MG63 (cell line): Measurements from ENCODE around the gene COL25A1. TPM values are rescaled to one million over a fixed set of nuclear protein-coding genes. Genes with fewer than 3 reads are reported as not detected.
"Not testable (repeated sequence)": the region's sequence is repeated elsewhere in the genome, so short reads cannot be mapped to it uniquely, and the experiment has no call there.

Experiments used
- DNase-seq: peaks from one replicate; pipeline ENCODE4 v3.0.0-alpha.2; 2020
- H3K27me3 ChIP-seq: fragments of 250-450 bp; sonication (Bioruptor Pico); 2 replicates; pipeline ENCODE4 v1.5.1; 2020; ENCODE audit warnings: mild to moderate bottlenecking, moderate library complexity
- H3K36me3 ChIP-seq: fragments of 250-450 bp; sonication (Bioruptor Pico); 2 replicates; pipeline ENCODE4 v1.5.1; 2020; ENCODE audit warnings: mild to moderate bottlenecking, moderate library complexity
- H3K4me3 ChIP-seq: fragments of 250-450 bp; sonication (Bioruptor Pico); 2 replicates; pipeline ENCODE4 v1.5.1; 2020; ENCODE audit warnings: mild to moderate bottlenecking, moderate library complexity
- H3K9me3 ChIP-seq: fragments of 250-450 bp; sonication (Bioruptor Pico); 2 replicates; pipeline ENCODE4 v1.5.1; 2020; ENCODE audit warnings: mild to moderate bottlenecking, moderate library complexity
- total RNA-seq: library from RNA; depleted of rRNA; stranded (reverse); fragments of >200 nt; shearing (Covaris generic); gene quantifications from 2 replicates; pipeline ENCODE4 v1.2.3, GENCODE V29; 2014; ENCODE audit warnings: low replicate concordance

Gene COL25A1
- total RNA-seq, 1 experiment from 2014 or later: not detected

DNA sequence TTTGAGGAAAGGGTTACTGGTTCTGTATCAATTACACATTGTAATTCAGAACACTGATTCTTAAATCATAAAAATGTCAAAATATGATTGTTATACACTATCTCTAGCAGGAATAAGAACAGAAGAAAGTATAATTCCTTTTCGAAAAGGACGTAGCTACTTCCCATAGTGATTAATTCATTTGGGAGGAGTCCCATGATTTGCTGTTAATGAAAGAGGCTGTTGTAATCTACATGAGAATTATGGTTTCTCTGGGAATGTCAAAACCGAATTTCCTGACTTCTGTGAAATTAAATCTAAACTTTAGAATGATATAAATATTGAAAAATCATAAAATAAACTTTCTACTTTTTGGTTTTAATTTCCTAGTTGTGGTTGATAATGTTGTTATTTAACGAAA, 348.5 kb downstream of the COL25A1 start:
- no peaks in the 10 kb centered on the region for H3K27me3 ChIP-seq
- H3K4me3 ChIP-seq: no peak overlapping the region
- no peaks in the 10 kb centered on the region for H3K36me3 ChIP-seq
- H3K9me3 ChIP-seq: no peaks in the 10 kb centered on the region
- no peak for DNase-seq

DNA sequence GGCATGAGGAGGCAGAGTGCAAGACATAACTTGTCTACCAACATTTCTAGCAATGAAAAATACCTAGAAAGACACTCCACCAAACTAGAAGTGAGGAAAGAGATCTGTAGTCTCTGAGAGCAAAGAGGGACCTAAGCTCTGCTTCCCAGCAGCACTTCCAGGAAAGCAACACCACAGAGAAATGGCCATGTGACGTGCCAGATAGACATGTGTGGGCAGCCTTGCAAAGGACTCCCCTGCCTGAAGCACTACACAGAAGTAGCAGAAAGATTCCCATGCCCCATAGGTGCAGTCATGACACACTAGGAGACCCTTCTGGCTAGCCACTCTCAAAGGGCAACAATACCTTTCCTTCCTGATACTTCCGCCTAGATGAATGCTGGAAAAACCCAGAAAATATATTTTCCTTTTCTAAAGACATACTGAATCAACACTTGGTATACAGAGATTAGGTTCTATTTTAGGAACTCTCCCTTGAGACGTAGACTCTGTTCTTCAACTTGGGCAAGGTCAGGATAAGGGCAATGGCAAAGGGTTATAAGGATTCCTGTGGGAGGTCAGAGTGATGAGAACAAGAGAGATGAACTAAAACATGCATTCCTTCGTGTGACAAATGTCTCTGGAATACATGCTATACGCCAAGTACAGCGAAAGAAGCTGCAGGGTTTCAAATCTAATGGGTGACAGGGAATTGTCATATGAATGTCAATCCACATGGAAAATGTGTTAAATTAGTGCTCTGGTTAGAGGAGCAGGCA, 352.1 kb downstream of the COL25A1 start:
- Histone ChIP-seq H3K27me3 (no peaks in the 10 kb centered on the region), H3K9me3 (no peaks in the 10 kb centered on the region), H3K4me3 (no peak overlapping the region), H3K36me3 (no peaks in the 10 kb centered on the region)
- no peak for DNase-seq

DNA sequence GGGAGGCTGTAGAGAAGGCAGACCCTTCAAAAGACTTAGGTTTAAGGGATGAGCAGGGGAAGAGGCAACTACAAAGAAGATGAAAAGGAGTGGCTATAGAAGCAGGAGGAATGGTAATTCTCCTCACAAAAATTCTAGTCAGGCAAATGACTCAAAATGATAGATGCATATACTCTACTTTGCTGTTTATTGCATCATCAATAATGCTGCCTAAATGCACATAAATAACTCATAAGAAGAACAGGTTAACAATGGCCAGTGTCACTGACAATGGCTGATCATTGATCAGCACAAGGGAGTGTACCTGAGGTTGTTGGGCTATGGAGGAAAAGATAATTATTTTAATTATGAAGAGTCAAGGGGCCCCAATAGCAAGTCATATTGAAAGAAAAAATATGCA, 354.9 kb downstream of the COL25A1 start:
- H3K36me3 ChIP-seq: no peaks in the 10 kb centered on the region
- H3K4me3 ChIP-seq: no peak overlapping the region
- H3K27me3 ChIP-seq: no peaks in the 10 kb centered on the region
- no peak for DNase-seq
- no peaks in the 10 kb centered on the region for H3K9me3 ChIP-seq

GRCh38 chr4:108946237-108946636, 356.2 kb downstream of the COL25A1 start:
- Histone ChIP-seq H3K9me3 (no peaks in the 10 kb centered on the region), H3K36me3 (no peaks in the 10 kb centered on the region), H3K4me3 (no peak overlapping the region), H3K27me3 (no peaks in the 10 kb centered on the region)
- no peak for DNase-seq

- DNase-seq: no peak
- H3K36me3 ChIP-seq: no peaks in the 10 kb centered on the region
- H3K27me3 ChIP-seq: no peaks in the 10 kb centered on the region
- H3K9me3 ChIP-seq: no peaks in the 10 kb centered on the region
- H3K4me3 ChIP-seq: no peak overlapping the region
Measured at GRCh38 chr4:108943976-108944591, 358.4 kb downstream of the COL25A1 start.

GRCh38 chr4:108943371-108943770, 359.1 kb downstream of the COL25A1 start:
- H3K9me3 ChIP-seq: no peaks in the 10 kb centered on the region
- no peak overlapping the region for H3K4me3 ChIP-seq
- no peaks in the 10 kb centered on the region for H3K27me3 ChIP-seq
- no peak for DNase-seq
- H3K36me3 ChIP-seq: no peaks in the 10 kb centered on the region

DNA sequence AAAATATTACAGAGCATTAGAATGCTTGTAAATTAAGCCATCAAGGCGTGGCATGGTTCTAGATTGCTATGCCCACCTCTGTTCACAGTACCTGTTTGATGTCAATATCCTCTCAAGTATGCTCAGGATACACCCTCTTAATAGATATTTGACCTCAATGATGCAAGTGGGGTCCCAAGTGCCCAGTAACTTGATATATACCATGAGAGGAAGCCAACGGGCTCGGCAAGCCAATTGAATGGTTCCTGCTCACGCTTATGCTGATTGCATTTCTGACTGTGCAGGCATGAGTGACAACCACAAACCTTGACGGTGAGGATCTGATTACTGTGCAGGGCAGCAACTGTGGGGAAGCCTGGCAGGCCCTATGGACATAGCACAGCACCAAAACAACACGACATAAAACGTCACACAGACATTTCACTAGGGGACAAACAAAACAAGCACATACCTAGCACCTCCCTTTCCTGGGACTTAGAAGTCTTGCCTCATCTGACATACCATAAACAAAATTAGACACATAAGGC, 360.5 kb downstream of the COL25A1 start:
- H3K36me3 ChIP-seq: no peaks in the 10 kb centered on the region
- H3K4me3 ChIP-seq: no peak overlapping the region
- DNase-seq: no peak
- no peaks in the 10 kb centered on the region for H3K27me3 ChIP-seq
- H3K9me3 ChIP-seq: no peaks in the 10 kb centered on the region

DNA sequence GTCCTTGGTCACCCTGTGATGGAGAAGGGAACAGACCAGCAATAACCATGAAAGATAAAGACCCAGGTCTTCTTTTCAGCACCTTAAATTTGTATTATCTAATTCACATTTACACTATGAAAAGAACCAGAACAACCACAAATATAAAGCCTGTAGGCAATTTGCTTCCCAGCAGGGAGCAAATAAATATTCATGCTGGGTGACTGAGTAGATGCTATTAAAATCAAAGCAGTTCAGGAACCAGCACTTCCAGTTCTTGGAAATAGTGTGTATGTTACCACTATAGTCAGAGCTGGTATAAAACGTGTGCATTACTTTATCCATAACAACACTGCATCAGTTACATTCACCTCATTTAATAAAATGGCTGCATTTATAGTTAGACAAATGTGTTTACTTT, 361.8 kb downstream of the COL25A1 start:
- Histone ChIP-seq H3K9me3 (no peaks in the 10 kb centered on the region), H3K27me3 (no peaks in the 10 kb centered on the region), H3K4me3 (no peak overlapping the region), H3K36me3 (no peaks in the 10 kb centered on the region)
- DNase-seq: no peak

DNA sequence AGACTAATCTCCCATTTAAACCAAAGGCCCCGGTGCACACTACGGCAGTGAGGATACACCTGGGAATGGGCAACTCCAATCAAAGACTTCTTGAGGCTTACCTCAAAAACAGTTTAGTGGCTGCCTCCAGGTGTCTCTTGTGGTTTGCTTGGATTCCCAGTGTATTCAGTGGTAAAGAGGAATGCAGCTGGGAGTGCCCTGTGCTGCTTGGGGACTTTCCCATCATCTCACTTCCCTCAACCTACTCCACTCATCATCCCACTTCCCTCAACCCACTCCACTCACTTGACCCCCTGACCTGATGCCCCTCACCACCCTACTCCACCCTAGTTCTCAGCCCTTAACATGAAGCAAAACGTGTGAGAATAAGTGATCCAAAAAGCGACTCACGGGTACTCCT, 362.3 kb downstream of the COL25A1 start:
- H3K27me3 ChIP-seq: no peaks in the 10 kb centered on the region
- no peak for DNase-seq

DNA sequence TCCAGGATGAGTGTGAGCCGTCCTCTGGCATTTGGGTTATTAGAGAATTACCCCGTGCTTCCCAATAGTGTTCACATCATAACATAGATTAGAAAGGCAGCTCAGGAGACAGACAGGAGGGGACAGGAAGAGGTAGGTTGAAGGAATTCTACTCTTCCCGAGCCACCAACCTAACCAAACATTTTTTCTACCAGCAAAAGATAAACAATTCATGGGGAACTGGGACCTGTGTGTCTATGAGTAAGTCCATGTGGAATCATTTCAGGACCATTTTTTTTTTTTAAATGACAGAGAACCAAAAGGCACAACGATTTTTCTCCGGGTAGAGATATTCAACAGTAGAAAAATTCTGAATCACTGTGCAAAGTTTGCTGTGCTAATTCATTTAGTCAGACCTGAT, 365.4 kb downstream of the COL25A1 start:
- Histone ChIP-seq H3K9me3 (no peaks in the 10 kb centered on the region), H3K36me3 (no peaks in the 10 kb centered on the region), H3K4me3 (no peak overlapping the region), H3K27me3 (no peaks in the 10 kb centered on the region)
- no peak for DNase-seq

More for the DNA sequence above, 362.3 kb downstream of the COL25A1 start:
- Histone ChIP-seq H3K9me3 (no peaks in the 10 kb centered on the region), H3K4me3 (no peak overlapping the region), H3K36me3 (no peaks in the 10 kb centered on the region)

- H3K4me3 ChIP-seq, DNase-seq, H3K27me3 ChIP-seq, H3K36me3 ChIP-seq, H3K9me3 ChIP-seq: not testable (repeated sequence)
Measured at GRCh38 chr4:108933925-108934324, 368.5 kb downstream of the COL25A1 start.

GRCh38 chr4:108933046-108933445, 369.4 kb downstream of the COL25A1 start:
- no peaks in the 10 kb centered on the region for H3K36me3 ChIP-seq
- H3K27me3 ChIP-seq: no peaks in the 10 kb centered on the region
- H3K4me3 ChIP-seq: no peak overlapping the region
- no peak for DNase-seq
- H3K9me3 ChIP-seq: no peaks in the 10 kb centered on the region

GRCh38 chr4:108931926-108932325, 370.5 kb downstream of the COL25A1 start:
- H3K4me3 ChIP-seq: no peak overlapping the region
- no peak for DNase-seq
- H3K27me3 ChIP-seq: no peaks in the 10 kb centered on the region
- no peaks in the 10 kb centered on the region for H3K36me3 ChIP-seq
- no peaks in the 10 kb centered on the region for H3K9me3 ChIP-seq

- DNase-seq: no peak
- Histone ChIP-seq H3K9me3 (no peaks in the 10 kb centered on the region), H3K4me3 (no peak overlapping the region), H3K27me3 (no peaks in the 10 kb centered on the region), H3K36me3 (no peaks in the 10 kb centered on the region)
Measured at GRCh38 chr4:108930186-108930585, 372.3 kb downstream of the COL25A1 start.

DNA sequence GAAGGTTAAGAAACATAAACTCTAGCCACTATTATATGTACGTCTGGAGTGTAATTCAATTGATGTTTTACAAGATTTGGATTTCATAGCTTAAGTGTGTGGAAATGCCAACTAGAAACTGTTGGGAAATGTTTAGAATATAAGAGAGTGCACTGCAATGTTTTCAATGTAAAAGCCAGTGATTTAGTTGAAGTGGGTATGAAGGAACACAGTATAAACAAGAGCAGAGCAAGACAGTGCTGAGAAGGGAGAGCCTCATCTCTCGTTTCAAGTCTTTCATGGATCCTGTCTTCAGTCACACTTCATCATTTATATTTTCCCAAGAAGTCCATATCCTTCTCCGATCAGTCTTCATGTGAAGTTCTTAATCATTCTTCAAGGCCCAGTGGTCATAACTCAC, 375.7 kb downstream of the COL25A1 start:
- Histone ChIP-seq H3K9me3 (no peaks in the 10 kb centered on the region), H3K4me3 (no peak overlapping the region), H3K27me3 (no peaks in the 10 kb centered on the region), H3K36me3 (no peaks in the 10 kb centered on the region)
- no peak for DNase-seq

DNA sequence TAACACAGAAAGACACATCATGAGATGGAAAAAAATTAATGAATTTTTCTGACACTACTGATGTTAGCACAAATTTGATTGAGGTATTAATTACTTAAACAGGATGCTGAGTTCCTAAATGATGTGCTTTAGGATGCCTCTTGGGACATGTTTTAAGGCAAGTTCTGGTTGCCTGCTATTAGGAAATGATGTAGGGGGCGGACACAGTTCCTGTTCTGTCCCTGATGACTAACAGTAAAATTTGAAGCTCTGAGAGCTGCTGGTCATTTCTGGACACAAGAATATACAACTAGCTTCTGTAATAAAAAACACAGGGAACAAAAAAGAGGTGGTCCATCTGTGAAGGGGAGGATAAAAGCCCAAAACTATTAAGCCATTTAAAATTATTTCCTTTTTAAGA, 376.4 kb downstream of the COL25A1 start:
- no peak for DNase-seq
- Histone ChIP-seq H3K4me3 (no peak overlapping the region), H3K9me3 (no peaks in the 10 kb centered on the region), H3K27me3 (no peaks in the 10 kb centered on the region), H3K36me3 (no peaks in the 10 kb centered on the region)

DNA sequence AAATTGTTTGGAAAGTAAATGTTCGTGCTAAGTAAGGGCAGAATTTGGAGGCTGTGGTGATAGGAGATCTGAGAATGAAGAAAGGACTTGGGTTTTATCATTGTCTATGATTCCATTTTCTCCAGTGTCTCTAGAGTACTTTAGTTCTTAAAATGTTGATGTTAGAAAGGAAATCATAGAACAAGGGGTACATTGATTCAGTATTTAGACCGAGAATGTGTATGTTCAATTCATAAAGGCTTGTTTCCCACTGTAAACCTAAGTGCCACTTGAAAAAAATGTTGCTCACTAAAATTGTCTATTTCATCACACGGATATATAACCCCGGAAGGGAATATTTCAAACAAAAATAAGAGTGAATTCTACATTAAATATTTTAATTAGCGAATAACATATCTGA, 380.3 kb downstream of the COL25A1 start:
- Histone ChIP-seq H3K4me3 (no peak overlapping the region), H3K36me3 (no peaks in the 10 kb centered on the region), H3K27me3 (no peaks in the 10 kb centered on the region), H3K9me3 (no peaks in the 10 kb centered on the region)
- DNase-seq: no peak
